NT2/D1 (cell line): Measurements from ENCODE around the gene GINS2.

ENCODE experiments used
- YY1 ChIP-seq: IDR thresholded peaks from 2 replicates; pipeline ENCODE4 v1.6.1; 2011; ENCODE audit not compliant: insufficient read length, insufficient read depth
- ZNF274 ChIP-seq: IDR thresholded peaks from 2 replicates; pipeline ENCODE4 v1.6.1; 2011; ENCODE audit warnings: mild to moderate bottlenecking, low read depth, low read length

GRCh38 chr16:85674828-85675227, 13.9 kb downstream of the GINS2 start:
- no peak for TF ChIP-seq ZNF274
- TF ChIP-seq YY1, result no peak
